Panc1 (cell line): ENCODE results near the gene AGBL1. TPM values are rescaled to one million over a fixed set of nuclear protein-coding genes. Genes with fewer than 3 reads are reported as not detected.

Experiments used
- ATAC-seq: fragments of 200-7000 bp; cut with Tn5 transposase; 2 replicates; pipeline ENCODE4 v1.9.1; 2020; ENCODE audit warnings: mild to moderate bottlenecking, moderate library complexity
- BruUV-seq: library from RNA; stranded (reverse); fragments of 400-500 nt; replicated peaks from 2 replicates; lab custom pipeline; 2021; lab: Mats Ljungman, UMichigan
- CTCF ChIA-PET: fragments of 300-600 bp; sonication (Branson Sonifier 250); formaldehyde crosslinking; loops from one replicate; lab custom pipeline; 2022; ENCODE audit warnings: antibody characterized with exemption; lab: Charles Lee
- POLR2A ChIA-PET: fragments of 300-600 bp; sonication (Branson Sonifier 250); formaldehyde crosslinking; loops from one replicate; lab custom pipeline; 2022; ENCODE audit warnings: antibody characterized with exemption; lab: Charles Lee
- DNase-seq: peaks from one replicate; pipeline ENCODE4 v3.0.0-alpha.2; 2010; ENCODE audit warnings: low read depth, low spot score
- H3K27ac ChIP-seq: 2 replicates; pipeline ENCODE4 v1.5.1; 2011; ENCODE audit warnings: mild to moderate bottlenecking, low read length, inconsistent platforms
- H3K27me3 ChIP-seq: fragments of 200-500 bp; sonication (Bioruptor generic); 2 replicates; pipeline ENCODE4 v1.6.0; 2014; ENCODE audit warnings: low read length, inconsistent platforms; ENCODE audit not compliant: control insufficient read depth, insufficient read depth
- H3K36me3 ChIP-seq: fragments of 200-500 bp; sonication (Bioruptor generic); 2 replicates; pipeline ENCODE4 v1.5.1; 2014; ENCODE audit warnings: inconsistent platforms, mild to moderate bottlenecking, low read length, moderate library complexity; ENCODE audit not compliant: control insufficient read depth, insufficient read depth
- H3K4me1 ChIP-seq: 2 replicates; pipeline ENCODE4 v1.5.1; 2011; ENCODE audit warnings: inconsistent platforms, mild to moderate bottlenecking, low read length, moderate library complexity; ENCODE audit not compliant: control insufficient read depth, insufficient read depth
- H3K4me3 ChIP-seq, 2 experiments: 2 replicates each; pipeline ENCODE4 v1.5.1; 2011 to 2012; ENCODE audit warnings: low read depth in 2 of 2, low read length in 2 of 2, mild to moderate bottlenecking in 2 of 2, inconsistent platforms in 1 of 2, moderate library complexity in 1 of 2
- H3K9me3 ChIP-seq: fragments of 200-500 bp; sonication (Bioruptor generic); 2 replicates; pipeline ENCODE4 v1.5.1; 2014; ENCODE audit warnings: low read depth, mild to moderate bottlenecking, inconsistent platforms, low read length, moderate library complexity; ENCODE audit not compliant: control insufficient read depth, insufficient read depth
- POLR2AphosphoS5 ChIP-seq: IDR thresholded peaks from 2 replicates; pipeline ENCODE4 v1.6.1; 2012; ENCODE audit warnings: mild to moderate bottlenecking, low read depth, low read length, moderate library complexity
- REST ChIP-seq, 2 experiments: IDR thresholded peaks; 2 replicates each; pipeline ENCODE4 v1.6.1; 2011 to 2012; ENCODE audit warnings: low read depth in 2 of 2, control low read depth in 1 of 2, low read length in 1 of 2, mild to moderate bottlenecking in 1 of 2, moderate library complexity in 1 of 2; ENCODE audit not compliant: insufficient read depth in 1 of 2
- SIN3A ChIP-seq: IDR thresholded peaks from 2 replicates; pipeline ENCODE4 v1.6.1; 2012; ENCODE audit warnings: low read depth, mild to moderate bottlenecking, low read length, moderate library complexity, borderline replicate concordance; ENCODE audit not compliant: insufficient read depth
- TCF7L2 ChIP-seq: IDR thresholded peaks from 2 replicates; pipeline ENCODE4 v1.6.1; 2011; ENCODE audit warnings: mild to moderate bottlenecking, low read depth, low read length, inconsistent platforms
- in situ Hi-C: cut with HindIII; loops from 2 replicates; pipeline ENCODE4 v1.10.0; 2016; ENCODE audit warnings: low sequenced_read_pairs, low pct_unique_long_range_greater_than_20kb
- intact Hi-C: fragments of 100-400 bp; cut with micrococcal nuclease; formaldehyde crosslinking; loops from one replicate; pipeline ENCODE4 v1.10.0; 2022; ENCODE audit not compliant: unreplicated experiment
- total RNA-seq: library from RNA; stranded (reverse); gene quantifications from one replicate; pipeline ENCODE4 v1.2.1, GENCODE V29; 2021; ENCODE audit not compliant: unreplicated experiment
- TF ChIP-seq, protein P1 (sequence below): fragments of 450-650 bp; IDR thresholded peaks from 2 replicates; pipeline ENCODE4 v1.5.1; 2017; ENCODE audit warnings: mild to moderate bottlenecking

Gene AGBL1
- total RNA-seq, 1 experiment from 2014 or later, result not detected

GRCh38 chr15:86645925-86646500 is 566.3 kb downstream of the AGBL1 start:
- no peak overlapping the region for H3K4me3 ChIP-seq
- no peaks in the 10 kb centered on the region for H3K9me3 ChIP-seq
- in situ Hi-C loops (no loop called here), intact Hi-C loops (no loop called here)
- no TSS peak for BruUV-seq
- ATAC-seq (no peak), DNase-seq (no peak)
- no peaks in the 10 kb centered on the region for H3K27me3 ChIP-seq
- TF ChIP-seq SIN3A, result no peak
- TF ChIP-seq REST (IDR thresholded peaks at IDR 0.05; ENCODE audit: insufficient read depth in 1 of 2, low read depth in 2 of 2, low read length in 1 of 2), result no peak
- TF ChIP-seq, protein P1, sequence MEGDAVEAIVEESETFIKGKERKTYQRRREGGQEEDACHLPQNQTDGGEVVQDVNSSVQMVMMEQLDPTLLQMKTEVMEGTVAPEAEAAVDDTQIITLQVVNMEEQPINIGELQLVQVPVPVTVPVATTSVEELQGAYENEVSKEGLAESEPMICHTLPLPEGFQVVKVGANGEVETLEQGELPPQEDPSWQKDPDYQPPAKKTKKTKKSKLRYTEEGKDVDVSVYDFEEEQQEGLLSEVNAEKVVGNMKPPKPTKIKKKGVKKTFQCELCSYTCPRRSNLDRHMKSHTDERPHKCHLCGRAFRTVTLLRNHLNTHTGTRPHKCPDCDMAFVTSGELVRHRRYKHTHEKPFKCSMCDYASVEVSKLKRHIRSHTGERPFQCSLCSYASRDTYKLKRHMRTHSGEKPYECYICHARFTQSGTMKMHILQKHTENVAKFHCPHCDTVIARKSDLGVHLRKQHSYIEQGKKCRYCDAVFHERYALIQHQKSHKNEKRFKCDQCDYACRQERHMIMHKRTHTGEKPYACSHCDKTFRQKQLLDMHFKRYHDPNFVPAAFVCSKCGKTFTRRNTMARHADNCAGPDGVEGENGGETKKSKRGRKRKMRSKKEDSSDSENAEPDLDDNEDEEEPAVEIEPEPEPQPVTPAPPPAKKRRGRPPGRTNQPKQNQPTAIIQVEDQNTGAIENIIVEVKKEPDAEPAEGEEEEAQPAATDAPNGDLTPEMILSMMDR, result no peak
- no peak for TF ChIP-seq POLR2AphosphoS5
- TF ChIP-seq TCF7L2, result no peak
- ChIA-PET CTCF (no interaction called here), POLR2A (interaction anchor here (0.6 kb wide), 1 partner anchor 22 kb away, joined by 3 read pairs; no protein-coding TSS in a partner anchor)
- H3K4me1 ChIP-seq, result no peaks in the 10 kb centered on the region
- H3K36me3 ChIP-seq, result no peaks in the 10 kb centered on the region; the same call in 1 of the 2 replicates
- no peak overlapping the region for H3K27ac ChIP-seq

DNA sequence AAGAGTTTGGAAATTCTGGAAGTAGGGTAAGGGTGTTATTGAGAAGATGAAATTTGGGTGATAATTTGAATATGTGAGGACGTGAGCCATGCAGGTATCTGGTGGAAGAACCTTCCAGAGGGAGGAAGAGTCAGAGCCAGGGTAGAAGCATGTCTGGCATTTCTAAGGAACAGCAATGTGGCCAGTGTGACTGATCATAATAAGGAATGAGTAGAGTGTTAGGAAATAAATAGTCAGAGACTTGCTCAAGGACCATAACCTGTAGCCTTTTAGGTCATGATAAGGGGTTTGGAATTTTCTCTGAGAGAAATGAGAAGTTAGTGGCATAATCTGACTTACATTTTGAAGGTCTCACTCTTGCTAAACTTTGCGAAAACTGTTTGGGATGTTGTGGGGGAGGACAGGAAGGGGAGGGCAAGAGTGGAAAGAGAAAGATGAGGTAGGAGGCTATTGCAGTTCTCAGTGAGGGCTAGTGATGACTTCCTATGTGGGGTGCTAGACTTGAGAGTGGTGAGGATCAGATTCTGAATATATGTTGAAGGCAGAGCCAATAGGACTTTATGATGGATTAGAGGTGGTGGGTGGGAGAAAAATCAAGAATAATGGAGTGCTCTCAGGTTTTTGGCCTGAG is 568.3 kb downstream of the AGBL1 start:
- Histone ChIP-seq H3K4me1 (no peaks in the 10 kb centered on the region), H3K27ac (no peak overlapping the region), H3K27me3 (no peaks in the 10 kb centered on the region), H3K36me3 (no peaks in the 10 kb centered on the region; the same call in 1 of the 2 replicates), H3K4me3 (no peak overlapping the region), H3K9me3 (no peaks in the 10 kb centered on the region)
- DNase-seq (no peak), ATAC-seq (no peak)
- TF ChIP-seq TCF7L2, result no peak
- TF ChIP-seq, protein P1, result no peak
- no peak for TF ChIP-seq POLR2AphosphoS5
- in situ Hi-C loops, result no loop called here
- POLR2A ChIA-PET, result no interaction called here
- CTCF ChIA-PET, result no interaction called here
- BruUV-seq, result no TSS peak
- intact Hi-C loops, result no loop called here
